ENCODE measurements around the gene ZC3H10.
"Not testable (repeated sequence)": the region's sequence is repeated elsewhere in the genome, so short reads cannot be mapped to it uniquely, and the experiment has no call there.

Gene ZC3H10

DNA sequence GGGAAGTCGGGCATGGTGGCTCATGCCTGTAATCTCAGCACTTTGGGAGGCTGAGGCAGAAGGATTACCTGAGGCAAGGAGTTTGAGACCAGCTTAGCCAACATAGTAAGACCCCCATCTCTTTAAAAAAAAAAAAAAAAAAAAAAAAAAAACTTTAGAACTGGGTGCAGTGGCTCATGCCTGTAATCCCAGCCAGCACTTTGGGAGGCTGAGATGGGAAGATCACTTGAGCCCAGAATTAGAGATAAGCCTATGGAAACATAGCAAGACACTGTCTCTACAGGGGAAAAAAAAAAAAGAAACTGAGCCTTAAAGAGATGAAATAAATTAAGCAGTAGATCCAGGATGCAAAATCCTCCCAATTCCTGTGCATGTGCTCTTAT is 15.4 kb upstream of the ZC3H10 start:
- no peak for DNase-seq (ENCODE audit: low spot score)

DNA sequence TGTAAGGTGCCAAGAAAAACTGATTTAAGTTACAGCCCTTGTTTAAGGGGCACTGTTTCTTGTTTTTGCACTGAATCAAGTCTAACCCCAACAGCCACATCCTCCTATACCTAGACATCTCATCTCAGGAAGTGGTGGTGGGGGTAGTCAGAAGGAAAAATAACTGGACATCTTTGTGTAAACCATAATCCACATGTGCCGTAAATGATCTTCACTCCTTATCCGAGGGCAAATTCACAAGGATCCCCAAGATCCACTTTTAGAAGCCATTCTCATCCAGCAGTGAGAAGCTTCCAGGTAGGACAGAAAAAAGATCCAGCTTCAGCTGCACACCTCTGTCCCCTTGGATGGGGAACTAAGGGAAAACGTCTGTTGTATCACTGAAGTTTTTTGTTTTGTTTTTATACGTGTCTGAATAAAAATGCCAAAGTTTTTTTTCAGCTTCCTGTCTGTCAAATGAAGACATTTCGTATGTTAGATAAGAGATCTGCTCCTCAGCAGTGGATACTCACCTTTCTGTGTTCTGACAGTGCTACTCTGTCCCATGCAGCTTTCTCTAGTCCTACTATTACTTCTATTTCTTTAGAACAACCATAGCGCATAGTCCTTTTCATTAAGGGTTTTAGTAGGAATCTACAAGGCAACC is 14.9 kb upstream of the ZC3H10 start:
- DNase-seq (ENCODE audit: low spot score) = no peak

DNA sequence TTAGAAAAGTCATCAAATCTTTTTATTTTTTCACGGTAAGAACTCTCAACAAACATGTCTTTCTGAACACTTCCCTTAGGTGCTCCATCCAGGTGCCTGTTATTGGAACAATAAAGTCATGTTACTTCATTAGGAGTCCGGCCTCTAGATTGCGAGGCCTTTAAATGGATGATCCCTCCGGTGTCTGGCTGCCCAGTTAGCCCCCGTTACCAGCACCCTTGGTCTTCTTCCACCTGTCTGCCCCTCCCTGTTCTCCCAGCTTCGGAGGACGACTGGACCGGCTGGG is 14.3 kb upstream of the ZC3H10 start:
- no peak for DNase-seq (ENCODE audit: low spot score)

DNA sequence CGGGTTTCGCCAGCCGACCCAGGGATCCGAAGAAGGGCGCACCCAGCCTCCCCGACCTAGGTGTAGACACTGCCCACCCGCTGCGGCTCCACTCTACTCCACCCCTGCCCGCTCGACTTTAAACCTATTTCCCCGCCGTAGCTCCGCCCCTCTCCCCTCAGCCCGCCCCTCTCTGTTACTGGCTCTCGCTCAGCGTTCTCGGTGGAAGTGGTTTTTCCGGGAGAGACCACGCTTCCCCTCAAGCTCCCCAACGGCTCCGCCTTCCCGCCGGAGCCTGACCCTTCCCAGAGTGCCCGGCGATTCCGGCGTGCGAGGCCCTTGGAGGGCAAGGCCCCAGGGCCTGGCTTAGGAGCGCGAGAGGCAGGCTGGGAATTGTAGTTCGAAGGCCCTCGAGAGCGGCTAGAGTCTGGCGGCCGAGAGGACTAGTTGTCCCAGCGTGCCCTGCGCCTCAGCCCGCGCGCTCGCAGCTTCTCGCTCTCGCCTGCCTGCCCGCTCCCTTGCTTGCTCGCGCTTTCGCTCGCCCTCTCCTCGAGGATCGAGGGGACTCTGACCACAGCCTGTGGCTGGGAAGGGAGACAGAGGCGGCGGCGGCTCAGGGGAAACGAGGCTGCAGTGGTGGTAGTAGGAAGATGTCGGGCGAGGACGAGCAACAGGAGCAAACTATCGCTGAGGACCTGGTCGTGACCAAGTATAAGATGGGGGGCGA is 13.8 kb upstream of the ZC3H10 start, which contains the start of gene PA2G4:
TSS of gene PA2G4 (plus strand) at position 451 of the 706 bp plus-strand sequence. CDS start at position 630, 179 bp downstream.
- DNase-seq (ENCODE audit: low spot score) = peak; percentile 95

DNA sequence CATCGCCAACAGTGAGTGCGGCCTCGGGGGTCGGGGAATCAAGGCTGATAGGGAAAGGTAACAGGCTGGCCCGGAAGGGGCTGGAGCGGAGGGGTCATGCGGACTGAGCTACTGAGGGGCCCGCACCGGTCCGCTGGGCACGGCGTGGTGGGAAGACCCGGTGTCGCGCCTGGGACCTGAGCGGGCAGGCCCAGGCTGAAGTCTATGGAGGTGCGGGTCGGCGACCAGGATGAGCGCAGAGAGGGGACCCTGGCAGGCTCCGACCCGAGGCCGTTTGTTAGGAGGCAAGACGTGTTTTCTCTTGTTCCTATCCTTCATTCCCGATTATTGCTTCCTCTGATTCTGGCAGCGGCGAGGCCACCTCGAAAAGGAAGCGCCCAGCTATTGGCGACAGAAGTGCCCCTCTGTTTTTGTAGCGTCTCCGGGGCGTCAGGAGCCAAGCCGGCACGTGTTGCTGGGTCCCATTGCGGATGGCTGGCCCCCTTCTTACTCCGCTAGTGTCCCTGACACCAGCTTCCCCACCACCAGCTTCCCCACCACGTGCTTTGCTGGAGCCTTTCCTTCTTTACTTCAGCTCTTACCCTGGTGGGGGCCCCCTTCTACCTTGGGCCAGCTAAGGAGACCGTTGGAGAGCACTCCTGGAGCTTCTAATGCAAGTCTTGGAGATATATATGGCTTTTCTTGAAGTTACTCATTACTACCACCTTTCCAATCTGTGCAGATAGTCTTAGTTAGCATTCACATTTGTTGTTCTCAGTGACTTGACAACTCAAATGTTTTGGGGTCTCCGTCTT is 13.1 kb upstream of the ZC3H10 start:
- DNase-seq (ENCODE audit: low spot score) = no peak

DNA sequence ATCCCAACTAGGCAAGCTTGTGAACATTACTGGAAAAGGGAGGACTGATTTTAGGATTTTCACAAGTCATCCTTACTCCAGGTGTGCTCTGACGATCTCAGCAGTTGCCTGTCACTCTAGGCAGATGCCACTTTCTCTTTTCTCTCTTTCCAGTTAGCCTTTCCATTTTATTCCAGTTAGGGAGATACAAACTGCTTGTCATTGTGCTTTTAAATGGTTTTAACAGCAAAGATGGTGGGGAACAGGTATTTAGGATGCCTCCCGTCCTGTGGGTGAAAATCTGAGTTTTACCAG is 12.5 kb upstream of the ZC3H10 start:
- DNase-seq (ENCODE audit: low spot score) = no peak

DNA sequence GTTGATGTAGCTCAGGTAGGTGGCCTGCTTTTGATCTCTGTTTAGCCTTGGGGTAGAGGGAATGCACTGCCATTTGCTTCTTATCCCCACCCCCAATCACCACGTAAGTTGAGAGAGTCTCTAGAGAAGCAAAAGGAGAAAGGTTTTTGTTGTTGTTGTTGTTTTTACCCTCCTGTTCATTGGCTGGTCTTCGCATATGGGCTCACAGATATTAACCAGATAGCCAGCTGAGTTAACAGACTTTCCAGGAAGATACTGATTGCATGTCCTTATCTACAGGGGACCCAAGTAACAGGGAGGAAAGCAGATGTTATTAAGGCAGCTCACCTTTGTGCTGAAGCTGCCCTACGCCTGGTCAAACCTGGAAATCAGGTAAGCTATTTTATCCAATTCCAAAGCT is 10.8 kb upstream of the ZC3H10 start:
- DNase-seq (ENCODE audit: low spot score) = no peak

DNA sequence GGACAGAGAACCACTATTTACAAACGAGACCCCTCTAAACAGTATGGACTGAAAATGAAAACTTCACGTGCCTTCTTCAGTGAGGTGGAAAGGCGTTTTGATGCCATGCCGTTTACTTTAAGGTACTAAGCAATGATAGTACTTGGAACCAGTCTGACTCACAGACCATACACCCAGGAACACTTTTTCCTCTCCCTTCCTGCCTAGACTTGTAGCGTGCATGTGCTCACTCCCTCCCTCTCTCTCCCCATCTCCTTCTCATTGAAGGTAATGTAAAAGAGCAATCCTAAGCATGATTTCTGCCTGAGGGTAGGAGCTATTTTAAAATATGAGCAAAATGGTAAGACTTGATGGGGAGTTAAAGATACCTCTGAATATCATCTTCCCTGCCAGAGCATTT is 7.5 kb upstream of the ZC3H10 start:
- no peak for DNase-seq (ENCODE audit: low spot score)

DNA sequence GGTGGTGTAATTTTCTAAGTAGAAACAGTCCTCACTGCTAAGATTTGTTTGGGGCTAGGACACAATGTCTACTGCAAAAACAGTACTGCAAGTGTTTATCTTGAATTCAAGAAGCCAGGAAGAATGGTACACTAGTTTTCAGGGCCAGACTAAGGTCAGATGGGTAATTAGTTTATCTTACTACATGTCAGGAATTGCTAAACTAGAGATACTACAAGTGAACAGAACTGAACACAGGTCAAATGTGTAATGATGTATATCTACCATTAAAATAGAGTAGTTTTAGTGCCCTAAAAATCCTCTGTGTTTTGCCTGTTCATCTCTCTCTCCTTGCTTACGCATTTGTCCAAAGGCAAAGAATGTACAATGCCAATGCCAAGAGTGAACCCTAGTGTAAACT is 4.0 kb upstream of the ZC3H10 start:
- no peak for DNase-seq (ENCODE audit: low spot score)

DNA sequence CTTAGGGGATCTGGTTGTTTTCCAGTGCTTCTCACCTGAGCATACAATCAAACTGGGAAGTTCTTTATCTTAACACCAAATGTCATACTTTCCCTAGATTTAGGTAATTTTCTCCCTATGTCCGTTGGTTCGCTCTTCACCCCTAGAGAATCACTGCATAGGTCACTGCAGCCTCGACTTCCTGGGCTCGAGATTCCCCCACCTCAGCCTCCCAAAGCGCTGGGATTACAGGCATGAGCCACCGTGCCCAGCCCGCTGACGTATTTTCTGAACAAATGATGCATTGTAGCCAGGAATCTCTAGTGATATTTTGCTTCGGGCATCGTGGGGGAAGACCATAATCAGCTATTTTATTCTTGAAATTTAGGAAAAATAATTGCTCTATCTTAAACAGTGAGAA is 2.7 kb upstream of the ZC3H10 start:
- DNase-seq (ENCODE audit: low spot score) = no peak

DNA sequence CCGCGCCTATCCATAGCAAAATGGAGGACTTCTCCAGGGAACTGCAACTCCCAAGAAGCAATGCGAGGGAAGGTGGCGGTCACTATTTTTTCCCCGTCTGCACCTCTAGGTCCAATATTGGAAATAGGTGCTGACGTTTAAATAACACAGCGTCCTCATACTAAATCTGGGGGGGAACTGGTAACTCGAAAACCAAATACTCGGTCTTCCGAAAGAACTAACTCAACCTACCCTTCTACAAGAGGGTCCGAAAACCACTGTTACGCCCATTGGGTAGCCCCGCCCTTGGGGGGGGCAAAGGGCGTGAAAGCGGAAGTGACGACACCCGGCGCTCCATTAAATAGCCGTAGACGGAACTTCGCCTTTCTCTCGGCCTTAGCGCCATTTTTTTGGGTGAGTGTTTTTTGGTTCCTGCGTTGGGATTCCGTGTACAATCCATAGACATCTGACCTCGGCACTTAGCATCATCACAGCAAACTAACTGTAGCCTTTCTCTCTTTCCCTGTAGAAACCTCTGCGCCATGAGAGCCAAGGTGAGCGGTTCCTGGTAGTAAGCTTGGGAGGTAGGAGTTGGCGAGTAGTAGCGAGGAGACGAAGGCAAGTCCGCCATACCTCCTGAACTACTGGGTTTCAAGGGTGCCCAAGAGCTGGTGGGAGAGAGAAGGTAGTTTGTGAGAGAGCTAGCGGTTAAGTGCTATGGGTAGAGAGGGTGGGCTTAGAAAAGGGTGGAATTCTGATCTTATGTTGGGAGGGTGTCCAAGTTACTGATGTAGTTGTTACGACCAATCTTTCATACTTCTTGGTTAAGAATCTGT is 1.6 kb upstream of the ZC3H10 start, which contains the start of gene RPL41:
TSS of gene RPL41 (plus strand) at position 367 of the 815 bp plus-strand sequence.
- DNase-seq (ENCODE audit: low spot score) = peak; percentile 88

DNA sequence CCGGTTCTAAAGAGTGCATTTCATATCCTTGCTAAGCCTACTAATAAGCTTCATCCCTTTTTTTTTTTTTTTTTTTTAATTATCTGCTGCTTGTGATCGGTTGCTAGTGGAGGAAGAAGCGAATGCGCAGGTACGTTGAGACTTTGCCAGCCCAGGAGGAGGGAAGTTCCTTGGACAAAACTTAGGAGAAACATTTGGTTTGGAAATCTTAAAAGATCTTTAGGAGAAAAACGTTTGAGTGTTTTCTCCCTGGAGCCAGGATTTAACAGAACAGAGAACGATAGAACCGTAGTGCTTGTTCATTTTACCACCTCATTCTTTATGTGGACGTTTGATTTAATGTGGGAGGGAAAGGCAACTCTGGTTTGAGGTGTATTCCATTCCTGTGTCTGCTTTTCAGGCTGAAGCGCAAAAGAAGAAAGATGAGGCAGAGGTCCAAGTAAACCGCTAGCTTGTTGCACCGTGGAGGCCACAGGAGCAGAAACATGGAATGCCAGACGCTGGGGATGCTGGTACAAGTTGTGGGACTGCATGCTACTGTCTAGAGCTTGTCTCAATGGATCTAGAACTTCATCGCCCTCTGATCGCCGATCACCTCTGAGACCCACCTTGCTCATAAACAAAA is 872 bp upstream of the ZC3H10 start:
- not testable (repeated sequence) for DNase-seq (ENCODE audit: low spot score)

DNA sequence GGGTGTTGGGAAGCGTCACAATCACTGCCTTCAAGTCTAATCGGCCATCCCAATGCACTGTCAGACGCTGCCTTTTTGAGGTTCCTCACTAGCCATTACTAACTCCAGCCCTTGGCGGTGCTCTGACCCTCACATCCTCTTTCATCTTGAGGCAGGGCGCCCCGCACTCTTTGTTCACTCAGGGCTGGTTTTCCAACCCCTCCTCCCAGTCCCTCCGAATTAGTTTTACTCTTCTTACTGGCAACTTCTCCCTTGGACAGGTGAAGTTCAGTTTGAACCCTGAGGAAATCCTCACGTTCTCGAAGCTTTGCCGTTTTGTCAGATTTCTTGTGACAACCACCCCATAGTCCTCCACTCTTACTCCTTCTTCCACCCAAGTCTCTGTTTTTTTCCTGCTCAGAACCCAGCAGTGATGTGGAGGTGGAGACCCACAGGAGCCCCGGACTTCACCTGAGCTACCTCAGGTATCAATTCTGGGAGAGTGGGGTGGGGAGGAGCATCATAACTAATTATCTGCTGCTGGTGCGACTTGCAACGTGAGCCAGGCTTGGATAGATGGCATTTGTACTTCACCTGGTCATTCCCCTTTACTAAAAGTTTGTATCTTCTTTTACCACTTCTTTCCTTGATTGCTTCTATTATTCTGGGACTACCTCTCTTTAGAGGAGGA is 757 bp downstream of the ZC3H10 start:
- no peak for DNase-seq (ENCODE audit: low spot score)

DNA sequence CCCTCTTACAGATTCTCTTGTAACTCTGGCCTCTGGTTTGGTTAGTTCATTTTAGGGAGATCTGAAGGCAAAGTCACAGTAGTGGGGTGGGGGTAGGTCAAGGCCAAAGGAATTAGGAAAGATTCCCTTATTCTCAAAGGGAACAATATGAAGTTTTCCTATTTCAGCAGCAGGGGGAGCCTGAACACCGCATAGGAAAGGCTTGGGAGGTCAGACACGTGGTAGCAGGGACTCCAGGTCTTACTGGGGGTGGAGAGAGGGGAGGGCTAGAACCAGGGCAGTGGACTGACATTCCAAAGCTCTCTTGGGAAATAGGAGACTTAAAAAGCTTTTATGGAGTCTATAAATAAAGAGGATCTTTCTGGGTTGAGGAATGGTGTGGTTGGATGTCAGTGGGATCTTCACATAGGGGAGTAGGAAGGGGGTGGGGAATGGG is 1.3 kb downstream of the ZC3H10 start:
- peak; percentile 87 for DNase-seq (ENCODE audit: low spot score)

DNA sequence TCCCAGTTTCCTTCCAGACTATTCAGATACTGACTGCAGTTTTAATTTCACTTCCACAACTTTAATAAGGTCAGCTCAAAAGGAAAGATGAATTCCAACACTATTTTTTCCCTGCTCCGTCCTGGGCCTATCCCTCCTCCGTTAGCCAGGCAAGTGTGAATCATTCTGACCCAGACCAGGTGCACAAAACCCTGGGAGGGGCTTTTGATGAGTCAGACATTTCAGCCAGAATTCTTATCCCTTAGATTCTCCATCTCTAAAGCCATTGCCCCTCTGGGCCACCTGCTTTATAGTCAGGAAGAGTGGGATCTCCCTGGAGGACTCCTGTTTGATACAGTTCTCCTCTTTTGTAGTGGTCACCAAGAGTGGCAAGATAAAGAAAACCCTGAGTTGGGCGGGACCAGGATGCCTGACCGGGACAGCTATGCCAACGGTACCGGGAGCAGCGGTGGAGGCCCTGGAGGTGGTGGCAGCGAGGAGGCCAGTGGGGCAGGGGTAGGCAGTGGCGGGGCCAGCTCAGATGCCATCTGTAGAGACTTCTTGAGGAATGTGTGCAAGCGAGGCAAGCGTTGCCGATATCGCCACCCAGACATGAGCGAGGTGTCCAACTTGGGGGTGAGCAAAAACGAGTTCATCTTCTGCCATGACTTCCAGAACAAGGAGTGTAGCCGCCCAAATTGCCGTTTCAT is 2.2 kb downstream of the ZC3H10 start:
- DNase-seq (ENCODE audit: low spot score) = no peak

DNA sequence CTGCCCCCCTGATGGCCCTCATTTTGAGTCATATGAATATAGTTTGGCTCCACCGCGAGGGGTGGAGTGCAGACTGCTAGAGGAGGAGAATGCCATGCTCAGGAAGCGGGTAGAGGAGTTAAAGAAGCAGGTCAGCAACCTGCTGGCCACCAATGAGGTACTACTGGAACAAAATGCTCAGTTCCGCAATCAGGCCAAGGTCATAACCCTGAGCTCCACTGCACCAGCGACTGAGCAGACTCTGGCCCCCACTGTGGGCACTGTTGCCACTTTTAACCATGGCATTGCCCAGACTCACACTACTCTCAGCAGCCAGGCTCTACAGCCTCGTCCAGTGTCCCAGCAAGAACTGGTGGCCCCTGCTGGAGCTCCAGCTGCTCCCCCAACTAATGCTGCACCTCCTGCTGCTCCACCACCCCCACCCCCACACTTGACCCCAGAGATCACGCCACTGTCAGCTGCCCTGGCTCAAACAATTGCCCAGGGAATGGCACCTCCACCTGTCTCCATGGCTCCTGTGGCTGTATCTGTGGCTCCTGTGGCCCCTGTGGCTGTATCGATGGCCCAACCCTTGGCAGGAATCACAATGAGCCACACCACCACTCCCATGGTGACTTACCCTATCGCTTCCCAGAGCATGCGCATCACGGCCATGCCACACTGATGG is 3.3 kb downstream of the ZC3H10 start:
- no peak for DNase-seq (ENCODE audit: low spot score)

DNA sequence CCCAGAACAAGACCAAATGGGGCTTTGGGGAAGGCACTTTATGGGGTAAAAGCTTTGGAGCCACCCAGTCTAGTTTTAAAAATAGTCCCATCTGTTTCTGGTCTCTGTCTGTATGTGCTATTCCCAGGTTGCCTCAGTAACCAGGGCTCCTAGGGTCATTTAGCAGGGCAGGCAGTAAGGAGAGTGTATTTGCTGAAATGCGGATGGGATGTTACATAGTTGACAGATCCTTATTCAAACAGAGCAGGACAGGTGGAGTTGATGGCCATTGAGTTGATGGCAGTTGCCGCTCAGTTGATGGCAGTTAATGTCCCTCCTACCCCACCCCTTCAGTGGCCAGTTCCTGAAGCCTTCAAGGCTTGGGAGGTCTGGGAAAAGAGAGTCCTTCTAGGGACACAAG is 4.6 kb downstream of the ZC3H10 start:
- no peak for DNase-seq (ENCODE audit: low spot score)

DNA sequence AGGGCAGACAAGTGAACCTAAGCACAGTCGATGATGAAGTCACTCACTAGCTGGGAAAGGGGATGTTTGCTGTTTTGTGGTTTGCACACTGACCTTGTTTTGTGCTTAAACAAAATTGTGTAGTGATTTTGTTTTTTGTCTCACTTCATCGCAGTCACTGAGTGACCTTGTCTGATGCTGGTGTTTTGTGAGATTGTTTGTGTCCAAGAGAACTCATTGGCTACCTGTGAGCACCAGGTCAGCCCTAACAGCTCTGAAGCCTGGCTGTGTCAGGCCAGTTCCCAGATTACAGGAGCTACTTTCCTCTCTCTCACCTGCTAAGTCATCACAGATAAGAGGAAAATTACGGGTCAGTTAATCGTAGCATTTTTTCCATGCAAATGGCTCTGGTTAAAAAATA is 6.1 kb downstream of the ZC3H10 start:
- no peak for DNase-seq (ENCODE audit: low spot score)

DNA sequence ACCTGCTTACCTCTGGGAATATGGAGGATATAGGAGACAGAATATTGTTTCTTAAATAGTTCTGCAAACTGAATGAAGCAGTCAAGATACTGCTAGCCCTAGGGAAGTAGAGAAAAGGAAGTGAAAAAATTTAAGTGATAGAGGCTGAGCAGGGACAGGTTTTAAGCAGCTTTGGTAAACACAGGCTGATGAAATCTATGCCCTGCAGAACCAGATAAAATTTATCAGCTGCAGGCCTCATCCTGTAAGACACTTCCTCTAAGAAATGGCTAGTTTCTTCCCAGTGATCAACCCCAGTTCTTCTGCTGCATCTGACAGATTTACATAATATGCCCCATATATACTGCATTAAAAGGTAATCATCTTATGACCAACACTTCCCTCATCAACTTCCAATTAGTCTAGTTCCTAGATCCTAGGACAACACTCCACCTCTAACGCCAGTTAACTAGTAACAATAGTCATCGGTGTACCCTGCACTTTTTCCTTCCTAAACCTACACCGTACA is 8.7 kb downstream of the ZC3H10 start:
- DNase-seq (ENCODE audit: low spot score) = no peak

DNA sequence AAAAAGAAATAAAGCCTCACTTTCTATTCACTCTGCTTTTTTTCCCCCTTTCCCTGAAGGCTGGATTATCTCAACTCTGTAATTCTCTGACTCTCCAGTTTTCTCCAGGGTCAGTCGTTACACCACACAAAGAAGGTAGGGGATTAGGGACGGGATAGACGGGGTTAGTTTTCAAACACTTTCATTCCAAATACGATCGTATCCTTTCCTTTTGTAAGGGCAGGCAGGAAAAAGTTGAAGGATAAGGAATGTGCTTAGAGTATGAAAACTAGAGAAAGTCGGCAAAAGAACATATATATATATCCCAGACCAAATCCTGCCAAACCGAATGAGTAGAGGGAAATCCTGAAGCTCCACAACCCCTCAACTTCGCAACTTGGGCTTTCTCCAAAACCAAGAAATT is 9.4 kb downstream of the ZC3H10 start:
- DNase-seq (ENCODE audit: low spot score) = no peak

Data from GM03348 (cell line).